ENCODE results near the gene BDH1. TPM values are rescaled to one million over a fixed set of nuclear protein-coding genes. Genes with fewer than 3 reads are reported as not detected.
"Not testable (repeated sequence)": the region's sequence is repeated elsewhere in the genome, so short reads cannot be mapped to it uniquely, and the experiment has no call there.

BDH1 gene
- total RNA-seq, 1 donor from 2014 or later = 56.3 TPM

- DNase-seq = no peak
- intact Hi-C loops (cut with micrococcal nuclease) = no loop called here
- no peak for ATAC-seq
Observed at GRCh38 chr3:197527569-197527968, 28.2 kb downstream of the BDH1 start.

- DNase-seq = no peak
- intact Hi-C loops (cut with micrococcal nuclease) = no loop called here
- ATAC-seq = no peak
Observed at GRCh38 chr3:197525706-197526105, 30.1 kb downstream of the BDH1 start.

GRCh38 chr3:197524128-197524527, 31.6 kb downstream of the BDH1 start:
- intact Hi-C loops (cut with micrococcal nuclease) = no loop called here
- DNase-seq = no peak
- no peak for ATAC-seq

- no peak for DNase-seq
- intact Hi-C loops (cut with micrococcal nuclease) = no loop called here
- no peak for ATAC-seq
Observed at GRCh38 chr3:197523526-197523925, 32.2 kb downstream of the BDH1 start.

- no peak for ATAC-seq
- intact Hi-C loops (cut with micrococcal nuclease) = no loop called here
- DNase-seq = no peak
Observed at GRCh38 chr3:197522881-197523441, 32.8 kb downstream of the BDH1 start.

- ATAC-seq = no peak
- DNase-seq = no peak
- intact Hi-C loops (cut with micrococcal nuclease) = no loop called here
Observed at GRCh38 chr3:197522183-197522715, 33.5 kb downstream of the BDH1 start.

GRCh38 chr3:197521277-197522182, 34.2 kb downstream of the BDH1 start:
- intact Hi-C loops (cut with micrococcal nuclease) = no loop called here
- DNase-seq (no peak), ATAC-seq (no peak)

- intact Hi-C loops (cut with micrococcal nuclease) = no loop called here
- no peak for DNase-seq
- ATAC-seq = no peak
Observed at GRCh38 chr3:197520311-197521276, 35.2 kb downstream of the BDH1 start.

GRCh38 chr3:197519801-197520211, 36.0 kb downstream of the BDH1 start:
- intact Hi-C loops (cut with micrococcal nuclease) = loop anchor here (10.0 kb wide), 1 partner anchor 295 kb away; no protein-coding TSS in a partner anchor
- ATAC-seq (no peak), DNase-seq (no peak)

- ATAC-seq (no peak), DNase-seq (no peak)
- intact Hi-C loops (cut with micrococcal nuclease) = loop anchor here (10.0 kb wide), 1 partner anchor 294 kb away; no protein-coding TSS in a partner anchor
Observed at GRCh38 chr3:197518881-197519421, 36.8 kb downstream of the BDH1 start.

GRCh38 chr3:197517922-197518683, 37.7 kb downstream of the BDH1 start:
- DNase-seq, ATAC-seq: not testable (repeated sequence)
- intact Hi-C loops (cut with micrococcal nuclease) = loop anchor here (10.0 kb wide), 1 partner anchor 293 kb away; no protein-coding TSS in a partner anchor

GRCh38 chr3:197516890-197517606, 38.7 kb downstream of the BDH1 start:
- ATAC-seq, DNase-seq: not testable (repeated sequence)
- intact Hi-C loops (cut with micrococcal nuclease) = loop anchor here (10.0 kb wide), 1 partner anchor 292 kb away; no protein-coding TSS in a partner anchor

GRCh38 chr3:197516517-197516889, 39.3 kb downstream of the BDH1 start:
- DNase-seq (no peak), ATAC-seq (no peak)
- intact Hi-C loops (cut with micrococcal nuclease) = loop anchor here (10.0 kb wide), 1 partner anchor 292 kb away; no protein-coding TSS in a partner anchor

GRCh38 chr3:197514786-197515355, 40.9 kb downstream of the BDH1 start:
- no peak for ATAC-seq
- intact Hi-C loops (cut with micrococcal nuclease) = loop anchor here (10.0 kb wide), 1 partner anchor 290 kb away; no protein-coding TSS in a partner anchor
- no peak for DNase-seq

- intact Hi-C loops (cut with micrococcal nuclease) = loop anchor here (10.0 kb wide), 1 partner anchor 289 kb away; no protein-coding TSS in a partner anchor
- no peak for DNase-seq
- ATAC-seq = no peak
Observed at GRCh38 chr3:197513953-197514785, 41.6 kb downstream of the BDH1 start.
